GM08714 (cell line): ENCODE measurements around the gene SPANXN2.
"Not testable (repeated sequence)": the region's sequence is repeated elsewhere in the genome, so short reads cannot be mapped to it uniquely, and the experiment has no call there.

Source experiments
- H3K4me3 ChIP-seq: fragments of 200-500 bp; sonication (Bioruptor generic); 2 replicates; pipeline ENCODE4 v1.5.1; 2014; ENCODE audit warnings: mild to moderate bottlenecking, low read length, inconsistent platforms
- ZNF274 ChIP-seq: IDR thresholded peaks from 2 replicates; pipeline ENCODE4 v1.6.1; 2012; ENCODE audit warnings: mild to moderate bottlenecking, low read depth, low read length

SPANXN2 gene, protein sequence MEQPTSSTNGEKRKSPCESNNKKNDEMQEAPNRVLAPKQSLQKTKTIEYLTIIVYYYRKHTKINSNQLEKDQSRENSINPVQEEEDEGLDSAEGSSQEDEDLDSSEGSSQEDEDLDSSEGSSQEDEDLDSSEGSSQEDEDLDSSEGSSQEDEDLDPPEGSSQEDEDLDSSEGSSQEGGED

DNA sequence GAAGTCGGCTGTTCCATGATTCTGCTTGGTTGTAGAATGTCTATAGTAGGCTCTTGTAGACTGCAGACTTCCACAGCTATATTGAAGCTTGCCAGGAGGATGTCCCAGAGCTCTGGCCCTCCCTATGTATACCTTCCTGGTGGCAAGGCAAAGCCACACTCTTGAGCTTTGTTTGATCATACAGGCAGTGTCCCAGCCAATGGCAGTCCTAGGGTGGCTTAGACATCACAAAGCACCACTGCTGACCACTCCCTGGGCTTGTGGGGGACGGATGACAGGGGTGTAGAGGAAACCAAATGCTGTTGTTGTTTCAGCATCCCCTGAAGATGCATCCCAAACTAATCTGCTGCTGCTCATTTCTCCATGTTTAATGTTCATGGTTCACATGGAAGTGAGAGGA is at the start of gene SPANXN2:
TSS of gene SPANXN2 (minus strand) at position 101 of the 400 bp plus-strand sequence. CDS start at position 17, 84 bp downstream.
- H3K4me3 ChIP-seq = not testable (repeated sequence)

DNA sequence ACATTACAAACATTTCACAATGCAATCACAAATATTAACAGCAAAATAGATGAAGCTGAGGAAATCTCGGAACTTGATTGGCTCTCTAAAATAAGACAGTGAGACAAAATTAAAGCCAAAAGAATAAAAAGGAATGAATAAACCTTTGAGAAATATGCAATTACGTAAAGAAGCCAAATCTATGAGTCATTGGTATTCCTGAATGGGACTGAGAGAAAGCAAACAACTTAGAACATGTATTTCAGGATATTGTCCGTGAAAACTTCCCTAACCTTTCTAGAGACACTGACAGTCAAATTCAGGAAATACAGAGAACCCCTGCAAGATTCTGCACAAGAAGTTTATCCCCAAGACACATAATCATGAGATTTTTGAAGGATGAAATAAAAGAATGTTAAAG is 48.4 kb upstream of the SPANXN2 start:
- H3K4me3 ChIP-seq = no peak overlapping the region
- TF ChIP-seq ZNF274 = no peak

- H3K4me3 ChIP-seq = not testable (repeated sequence)
Measured at GRCh38 chrX:143767789-143768188, 47.2 kb upstream of the SPANXN2 start.

DNA sequence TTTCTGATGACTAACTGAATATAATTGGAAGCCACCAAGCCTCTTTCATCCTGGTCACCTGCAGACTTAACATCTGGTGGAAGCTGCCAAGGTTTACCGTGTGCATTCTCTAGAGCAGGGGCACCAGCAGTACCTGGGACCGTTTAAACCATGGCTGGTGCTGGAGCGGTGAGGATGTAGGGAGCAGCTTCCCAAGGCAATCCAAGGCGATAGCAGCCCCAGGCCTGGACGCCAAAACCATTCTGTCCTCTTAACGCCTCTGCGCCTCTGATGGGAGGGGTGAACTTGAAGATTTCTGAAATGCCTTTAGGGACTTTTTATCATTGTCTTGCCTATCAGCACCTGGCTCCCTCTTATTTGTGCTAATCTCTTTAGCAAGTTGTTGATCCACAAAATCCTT is 37.3 kb upstream of the SPANXN2 start:
- H3K4me3 ChIP-seq = no peak overlapping the region
- TF ChIP-seq ZNF274 = no peak

GRCh38 chrX:143757375-143757774 is 36.8 kb upstream of the SPANXN2 start:
- TF ChIP-seq ZNF274 = no peak
- no peak overlapping the region for H3K4me3 ChIP-seq

DNA sequence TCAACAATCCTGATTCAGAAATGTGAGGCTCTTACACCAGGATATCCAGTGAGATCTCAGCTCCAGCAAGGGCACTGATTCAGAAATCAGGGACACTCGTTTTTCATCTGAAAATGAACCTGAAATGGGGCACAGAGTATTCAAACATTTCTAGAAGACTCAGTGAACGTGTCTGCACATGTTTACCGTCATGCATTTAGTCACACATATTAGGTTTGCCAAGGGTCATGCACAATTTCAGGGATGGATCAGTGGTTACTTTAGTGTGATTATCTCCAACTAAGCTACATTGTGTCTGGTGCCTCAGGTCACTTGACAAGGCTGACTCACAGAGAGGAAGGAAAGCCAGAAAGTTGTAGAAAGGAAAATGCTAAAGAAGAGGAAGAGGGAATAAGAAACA is 33.6 kb upstream of the SPANXN2 start:
- no peak overlapping the region for H3K4me3 ChIP-seq
- no peak for TF ChIP-seq ZNF274

DNA sequence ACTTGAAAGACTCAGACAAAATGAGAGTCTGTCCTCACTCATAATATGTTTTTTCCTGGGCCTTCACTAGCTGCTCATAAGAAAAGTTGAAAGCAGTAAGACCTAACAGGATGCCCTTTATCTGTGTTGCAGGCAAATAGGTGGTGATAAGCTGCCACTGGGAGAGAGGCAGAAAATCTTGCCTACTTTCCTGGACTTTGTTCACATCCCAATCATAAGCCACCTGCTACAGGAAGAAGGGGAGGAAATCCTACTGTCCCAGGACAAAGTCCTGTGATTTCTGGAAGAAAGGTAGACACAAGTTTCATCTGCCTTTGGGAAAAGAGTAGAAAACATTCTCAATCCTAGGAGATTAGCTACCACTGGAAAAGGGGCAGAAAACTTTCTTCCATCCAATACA is 13.3 kb upstream of the SPANXN2 start:
- no peak overlapping the region for H3K4me3 ChIP-seq
- TF ChIP-seq ZNF274 = no peak

- no peak overlapping the region for H3K4me3 ChIP-seq
Measured at GRCh38 chrX:143726296-143726695, 5.7 kb upstream of the SPANXN2 start.

GRCh38 chrX:143701460-143701859 is 19.1 kb downstream of the SPANXN2 start:
- TF ChIP-seq ZNF274 = no peak
- H3K4me3 ChIP-seq = no peak overlapping the region

More at GRCh38 chrX:143726296-143726695, 5.7 kb upstream of the SPANXN2 start:
- TF ChIP-seq ZNF274 = no peak

GRCh38 chrX:143694885-143695284 is 25.7 kb downstream of the SPANXN2 start:
- TF ChIP-seq ZNF274 = no peak
- H3K4me3 ChIP-seq = no peak overlapping the region

DNA sequence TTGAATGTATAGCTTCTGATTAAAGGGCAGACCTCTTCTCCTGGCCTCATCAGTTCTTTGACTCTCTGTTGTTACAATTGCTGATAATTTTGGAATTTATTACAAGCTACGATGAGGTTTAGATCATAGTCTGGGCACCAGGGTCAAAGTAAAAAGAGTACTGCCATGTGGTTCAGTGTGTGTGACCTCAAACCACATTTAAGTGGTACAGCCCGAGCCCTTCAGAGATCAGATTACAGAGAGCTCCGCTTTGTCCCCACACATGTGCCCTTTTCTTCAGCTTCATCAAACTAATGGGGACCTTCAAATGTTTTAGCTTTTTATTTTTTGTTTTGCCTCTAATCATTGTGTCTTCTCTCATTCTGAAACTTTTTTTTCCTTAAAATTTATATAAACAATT is 37.1 kb downstream of the SPANXN2 start:
- H3K4me3 ChIP-seq = no peak overlapping the region
- no peak for TF ChIP-seq ZNF274

GRCh38 chrX:143674926-143675325 is 45.6 kb downstream of the SPANXN2 start:
- no peak for TF ChIP-seq ZNF274
- H3K4me3 ChIP-seq = no peak overlapping the region

GRCh38 chrX:143669395-143669794 is 51.2 kb downstream of the SPANXN2 start:
- no peak for TF ChIP-seq ZNF274

GRCh38 chrX:143664302-143664701 is 56.2 kb downstream of the SPANXN2 start:
- TF ChIP-seq ZNF274 = no peak
- H3K4me3 ChIP-seq = no peak overlapping the region

More at GRCh38 chrX:143669395-143669794, 51.2 kb downstream of the SPANXN2 start:
- H3K4me3 ChIP-seq = no peak overlapping the region

- H3K4me3 ChIP-seq = no peak overlapping the region
- TF ChIP-seq ZNF274 = no peak
Measured at GRCh38 chrX:143663755-143664154, 56.8 kb downstream of the SPANXN2 start.
